OCI-LY7 (cell line): Measurements from ENCODE around the gene WDCP. TPM values are rescaled to one million over a fixed set of nuclear protein-coding genes. Genes with fewer than 3 reads are reported as not detected.

Experiments
- BruUV-seq: library from RNA; stranded (reverse); fragments of 400-500 nt; replicated peaks from 2 replicates; lab custom pipeline; 2021; lab: Mats Ljungman, UMichigan
- CTCF ChIA-PET: fragments of 300-600 bp; sonication (Branson Sonifier 250); formaldehyde crosslinking; loops from one replicate; lab custom pipeline; 2022; ENCODE audit warnings: antibody characterized with exemption; ENCODE audit not compliant: unreplicated experiment; lab: Charles Lee
- POLR2A ChIA-PET: fragments of 300-600 bp; sonication (Branson Sonifier 250); formaldehyde crosslinking; loops from one replicate; lab custom pipeline; 2022; ENCODE audit warnings: antibody characterized with exemption; lab: Charles Lee
- DNase-seq: peaks from one replicate; pipeline ENCODE4 v3.0.0-alpha.2; 2015; ENCODE audit warnings: low spot score
- H2AFZ ChIP-seq: fragments of 200-600 bp; sonication (generic), shearing (Covaris generic); 2 replicates; pipeline ENCODE4 v1.6.1; 2014; ENCODE audit warnings: mild to moderate bottlenecking, antibody characterized with exemption, low read length, moderate library complexity
- H3K27ac ChIP-seq: fragments of 200-600 bp; sonication (generic); 2 replicates; pipeline ENCODE4 v1.5.1; 2014; ENCODE audit warnings: mixed run types, low read depth, mild to moderate bottlenecking, moderate library complexity, low read length, inconsistent platforms; ENCODE audit not compliant: poor library complexity, severe bottlenecking
- H3K36me3 ChIP-seq: fragments of 200-600 bp; sonication (generic); 2 replicates; pipeline ENCODE4 v1.6.1; 2014; ENCODE audit warnings: mild to moderate bottlenecking, antibody characterized with exemption, low read length, moderate library complexity, mixed read lengths; ENCODE audit not compliant: insufficient read depth
- H3K4me1 ChIP-seq: fragments of 200-600 bp; sonication (generic); 2 replicates; pipeline ENCODE4 v1.5.1; 2014; ENCODE audit warnings: mild to moderate bottlenecking, low read length; ENCODE audit not compliant: insufficient read depth, poor library complexity, severe bottlenecking
- H3K4me2 ChIP-seq: fragments of 200-600 bp; sonication (generic); 2 replicates; pipeline ENCODE4 v1.6.1; 2014; ENCODE audit warnings: mild to moderate bottlenecking, low read length
- H3K4me3 ChIP-seq: fragments of 200-600 bp; sonication (generic); 2 replicates; pipeline ENCODE4 v1.5.1; 2014; ENCODE audit warnings: mild to moderate bottlenecking, low read depth, low read length; ENCODE audit not compliant: poor library complexity, severe bottlenecking
- H3K79me2 ChIP-seq: fragments of 200-600 bp; sonication (generic); 2 replicates; pipeline ENCODE4 v1.6.1; 2016; ENCODE audit warnings: low read depth, mild to moderate bottlenecking, low read length, moderate library complexity, mixed read lengths; ENCODE audit not compliant: insufficient read depth
- H3K9me2 ChIP-seq: fragments of 200-600 bp; sonication (generic); 2 replicates; pipeline ENCODE4 v1.6.1; 2016; ENCODE audit warnings: mild to moderate bottlenecking, low read length, mixed read lengths; ENCODE audit not compliant: insufficient read depth
- H3K9me3 ChIP-seq: fragments of 200-600 bp; sonication (generic); 2 replicates; pipeline ENCODE4 v1.6.1; 2014; ENCODE audit warnings: mild to moderate bottlenecking, mixed run types, low read length, mixed read lengths
- H4K20me1 ChIP-seq: fragments of 200-600 bp; sonication (generic); 2 replicates; pipeline ENCODE4 v1.6.1; 2014; ENCODE audit warnings: mild to moderate bottlenecking, antibody characterized with exemption, low read length, moderate library complexity, mixed read lengths; ENCODE audit not compliant: insufficient read depth
- EZH2phosphoT487 ChIP-seq: fragments of 200-600 bp; sonication (generic); IDR thresholded peaks from 2 replicates; pipeline ENCODE4 v1.6.1; 2018; ENCODE audit warnings: low read depth, borderline replicate concordance, mild to moderate bottlenecking, mixed run types, antibody characterized with exemption, low read length, moderate library complexity, mixed read lengths
- intact Hi-C: fragments of 100-400 bp; cut with micrococcal nuclease; formaldehyde crosslinking; loops from one replicate; pipeline ENCODE4 v1.10.0; 2022; ENCODE audit not compliant: unreplicated experiment
- total RNA-seq, 2 experiments: library from RNA; depleted of rRNA in 1 of 2; stranded (reverse); fragments of >200 nt in 1 of 2; shearing (Covaris generic) in 1 of 2; gene quantifications; 2 replicates each; pipeline ENCODE4 v1.2.3, GENCODE V29; 2014 to 2022
- TF ChIP-seq, protein P1 (sequence below): fragments of 200-600 bp; sonication (generic); conservative IDR thresholded peaks from 2 replicates; pipeline ENCODE4 v1.5.1; 2014; ENCODE audit warnings: mild to moderate bottlenecking, antibody characterized with exemption, low read length, moderate library complexity, mixed read lengths

Gene WDCP
- total RNA-seq, 2 experiments from 2014 or later, result 13.9 to 21.0 TPM

DNA sequence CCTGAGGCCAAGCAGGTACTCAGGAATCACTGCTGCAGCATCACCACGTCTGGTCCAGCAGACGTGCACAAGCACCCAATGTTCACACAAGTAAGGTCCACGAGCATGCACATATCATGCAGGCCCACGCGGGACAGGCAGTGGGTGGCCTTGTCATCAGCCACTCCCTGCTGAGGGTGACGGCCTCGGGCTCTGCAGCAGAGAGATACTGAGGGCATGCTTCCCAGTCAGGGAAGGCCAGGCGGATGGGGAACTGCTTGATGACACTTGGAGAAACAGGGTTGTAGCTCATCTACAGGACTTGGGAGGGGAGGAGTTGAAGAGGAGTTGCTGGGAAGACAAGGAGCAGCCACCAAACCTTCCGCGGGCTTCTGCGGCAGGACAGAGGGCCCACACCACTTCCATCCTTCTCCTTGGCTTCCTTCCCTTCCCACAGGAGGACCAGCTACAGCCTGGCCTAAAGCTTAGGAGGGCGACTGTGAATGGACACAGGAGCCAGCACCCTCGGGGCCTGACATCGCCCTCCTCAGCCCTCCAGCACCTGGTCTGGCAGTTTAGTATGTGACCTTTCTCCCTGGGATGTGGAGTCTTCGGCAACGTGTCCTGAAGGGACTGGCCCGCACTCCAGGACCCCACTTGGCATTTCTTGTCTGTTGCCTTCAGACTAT lies 22.1 kb downstream of the WDCP start:
- intact Hi-C loops, result no loop called here
- Histone ChIP-seq H4K20me1 (no peaks in the 10 kb centered on the region), H3K9me2 (no peaks in the 10 kb centered on the region), H3K79me2 (no peaks in the 10 kb centered on the region), H3K27ac (no peak overlapping the region), H2AFZ (no peak overlapping the region), H3K4me1 (no peaks in the 10 kb centered on the region), H3K4me2 (no peak overlapping the region), H3K36me3 (peaks cover 19% of the 10 kb centered on the region), H3K4me3 (no peak overlapping the region), H3K9me3 (no peaks in the 10 kb centered on the region)
- no peak for DNase-seq
- BruUV-seq, result no TSS peak
- TF ChIP-seq EZH2phosphoT487, result no peak
- POLR2A ChIA-PET, result no interaction called here
- CTCF ChIA-PET, result interaction anchor here (0.6 kb wide), 2 partner anchors 21 to 418 kb away, joined by 3 to 15 read pairs; no protein-coding TSS in a partner anchor

DNA sequence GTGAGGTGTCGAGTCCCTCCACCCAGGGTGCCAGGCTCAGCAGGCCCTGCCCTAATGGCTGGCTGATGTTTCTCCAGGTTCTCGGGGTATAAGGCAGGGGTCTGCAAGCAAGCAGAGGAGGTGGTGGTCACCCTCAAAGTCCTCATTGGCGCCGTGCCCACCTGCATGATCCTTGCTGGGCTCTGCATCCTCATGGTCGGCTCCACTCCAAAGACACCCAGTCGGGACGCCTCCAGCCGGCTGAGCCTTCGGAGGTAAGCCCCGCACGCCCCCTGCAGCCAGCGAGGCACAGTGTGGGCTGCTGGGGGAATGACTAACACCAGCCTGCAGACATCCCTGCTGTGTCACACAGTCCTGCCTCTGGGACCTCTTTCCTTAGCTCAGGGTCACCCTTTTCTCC lies 23.2 kb downstream of the WDCP start:
- H3K4me1 ChIP-seq, result no peaks in the 10 kb centered on the region

DNA sequence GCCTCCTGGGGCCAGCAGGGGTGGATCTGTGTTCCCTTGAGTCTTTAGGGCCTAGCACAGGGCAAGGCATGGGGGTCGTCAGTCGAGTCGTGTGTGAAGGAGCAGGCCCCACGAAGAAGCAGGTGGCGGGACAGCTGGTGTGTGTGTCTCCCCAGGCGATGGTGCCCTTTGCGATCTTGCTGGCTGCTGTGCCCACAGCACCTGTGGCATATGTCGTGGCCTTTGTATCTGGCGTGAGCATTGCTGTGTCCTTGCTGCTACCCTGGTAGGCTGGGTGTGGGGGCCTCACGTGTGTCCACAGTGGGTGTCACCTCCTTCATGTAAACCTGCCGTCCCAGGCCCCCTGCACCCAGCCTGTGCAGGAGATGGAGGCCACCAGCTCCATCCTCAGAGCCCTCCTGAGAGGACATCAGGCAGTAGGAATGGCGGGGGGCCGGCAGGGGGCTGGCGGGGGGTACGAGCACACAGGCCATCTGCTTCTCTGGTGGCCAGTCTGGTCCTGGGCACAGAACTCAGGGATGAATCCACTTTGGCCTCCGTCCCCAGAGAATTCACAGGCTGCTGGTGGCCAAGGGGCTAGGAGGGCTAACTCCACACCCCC lies 24.1 kb downstream of the WDCP start:
- POLR2A ChIA-PET, result no interaction called here
- BruUV-seq, result no TSS peak
- H3K79me2 ChIP-seq, result no peaks in the 10 kb centered on the region
- no peak overlapping the region for H3K4me3 ChIP-seq
- H3K4me1 ChIP-seq, result no peaks in the 10 kb centered on the region
- CTCF ChIA-PET, result no interaction called here
- H3K9me2 ChIP-seq, result no peaks in the 10 kb centered on the region
- H3K36me3 ChIP-seq, result peaks cover 4% of the 10 kb centered on the region; the same call in 1 of the 2 replicates
- no peak for DNase-seq
- H3K27ac ChIP-seq, result no peak overlapping the region
- H2AFZ ChIP-seq, result no peak overlapping the region
- intact Hi-C loops, result no loop called here
- no peaks in the 10 kb centered on the region for H3K9me3 ChIP-seq
- H3K4me2 ChIP-seq, result no peak overlapping the region
- H4K20me1 ChIP-seq, result no peaks in the 10 kb centered on the region
- no peak for TF ChIP-seq EZH2phosphoT487
- TF ChIP-seq, protein P1, sequence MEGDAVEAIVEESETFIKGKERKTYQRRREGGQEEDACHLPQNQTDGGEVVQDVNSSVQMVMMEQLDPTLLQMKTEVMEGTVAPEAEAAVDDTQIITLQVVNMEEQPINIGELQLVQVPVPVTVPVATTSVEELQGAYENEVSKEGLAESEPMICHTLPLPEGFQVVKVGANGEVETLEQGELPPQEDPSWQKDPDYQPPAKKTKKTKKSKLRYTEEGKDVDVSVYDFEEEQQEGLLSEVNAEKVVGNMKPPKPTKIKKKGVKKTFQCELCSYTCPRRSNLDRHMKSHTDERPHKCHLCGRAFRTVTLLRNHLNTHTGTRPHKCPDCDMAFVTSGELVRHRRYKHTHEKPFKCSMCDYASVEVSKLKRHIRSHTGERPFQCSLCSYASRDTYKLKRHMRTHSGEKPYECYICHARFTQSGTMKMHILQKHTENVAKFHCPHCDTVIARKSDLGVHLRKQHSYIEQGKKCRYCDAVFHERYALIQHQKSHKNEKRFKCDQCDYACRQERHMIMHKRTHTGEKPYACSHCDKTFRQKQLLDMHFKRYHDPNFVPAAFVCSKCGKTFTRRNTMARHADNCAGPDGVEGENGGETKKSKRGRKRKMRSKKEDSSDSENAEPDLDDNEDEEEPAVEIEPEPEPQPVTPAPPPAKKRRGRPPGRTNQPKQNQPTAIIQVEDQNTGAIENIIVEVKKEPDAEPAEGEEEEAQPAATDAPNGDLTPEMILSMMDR, result no peak

More for the DNA sequence above, 23.2 kb downstream of the WDCP start:
- POLR2A ChIA-PET, result no interaction called here
- no TSS peak for BruUV-seq
- CTCF ChIA-PET, result no interaction called here
- no peak overlapping the region for H2AFZ ChIP-seq
- H4K20me1 ChIP-seq, result no peaks in the 10 kb centered on the region
- no peaks in the 10 kb centered on the region for H3K79me2 ChIP-seq
- no peak overlapping the region for H3K4me3 ChIP-seq
- no peaks in the 10 kb centered on the region for H3K9me3 ChIP-seq
- no peak for DNase-seq
- no peak overlapping the region for H3K27ac ChIP-seq
- TF ChIP-seq EZH2phosphoT487, result no peak
- TF ChIP-seq, protein P1, result no peak
- peaks cover 8% of the 10 kb centered on the region; the same call in 1 of the 2 replicates for H3K36me3 ChIP-seq
- intact Hi-C loops, result no loop called here
- H3K9me2 ChIP-seq, result no peaks in the 10 kb centered on the region
- H3K4me2 ChIP-seq, result no peak overlapping the region
